ENCODE data around the gene TSPAN33.
A peak's percentile ranks its signal among the peaks of the same experiment; 100 is the strongest.

The TSPAN33 gene

DNA sequence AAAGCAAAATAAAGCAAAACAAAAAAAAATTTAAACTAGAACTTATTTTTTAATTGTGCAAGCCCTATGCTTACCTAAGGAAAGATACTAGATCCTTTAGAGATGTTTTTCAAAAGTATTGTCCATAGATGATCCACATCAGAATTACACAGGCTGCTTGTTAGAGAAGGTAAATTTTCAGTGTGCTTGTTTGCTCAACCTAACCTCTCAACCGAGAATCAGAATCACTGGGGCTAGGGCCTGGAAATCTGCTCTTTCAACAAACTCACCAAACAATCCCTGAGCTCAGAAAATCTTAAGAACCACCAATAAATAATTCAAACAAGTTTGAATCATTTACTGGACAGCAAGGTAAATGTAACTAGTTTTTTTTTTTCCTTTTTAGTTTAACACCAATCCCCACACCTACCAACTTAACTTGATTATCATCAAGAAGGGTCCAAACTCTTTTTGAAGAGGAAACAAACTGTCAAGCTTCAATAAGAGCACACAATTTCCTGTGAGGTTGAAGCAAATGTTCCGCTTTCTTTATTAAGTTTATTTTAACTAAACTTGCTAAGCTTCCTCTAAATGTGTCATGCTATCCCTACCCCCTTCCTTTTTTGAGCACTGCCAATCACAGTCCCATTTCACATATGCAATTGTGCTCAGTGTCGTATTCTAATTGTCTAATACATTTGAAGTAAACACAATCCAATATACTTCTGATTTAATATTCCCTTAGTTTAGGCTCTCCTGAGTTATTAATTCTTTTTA, 7.4 kb upstream of the TSPAN33 start:
- DNase-seq (ENCODE audit: low read depth in 2 of 2) = no peak

- no peak for DNase-seq (ENCODE audit: low read depth in 2 of 2)
Measured at GRCh38 chr7:129143724-129144094, 798 bp upstream of the TSPAN33 start.

DNA sequence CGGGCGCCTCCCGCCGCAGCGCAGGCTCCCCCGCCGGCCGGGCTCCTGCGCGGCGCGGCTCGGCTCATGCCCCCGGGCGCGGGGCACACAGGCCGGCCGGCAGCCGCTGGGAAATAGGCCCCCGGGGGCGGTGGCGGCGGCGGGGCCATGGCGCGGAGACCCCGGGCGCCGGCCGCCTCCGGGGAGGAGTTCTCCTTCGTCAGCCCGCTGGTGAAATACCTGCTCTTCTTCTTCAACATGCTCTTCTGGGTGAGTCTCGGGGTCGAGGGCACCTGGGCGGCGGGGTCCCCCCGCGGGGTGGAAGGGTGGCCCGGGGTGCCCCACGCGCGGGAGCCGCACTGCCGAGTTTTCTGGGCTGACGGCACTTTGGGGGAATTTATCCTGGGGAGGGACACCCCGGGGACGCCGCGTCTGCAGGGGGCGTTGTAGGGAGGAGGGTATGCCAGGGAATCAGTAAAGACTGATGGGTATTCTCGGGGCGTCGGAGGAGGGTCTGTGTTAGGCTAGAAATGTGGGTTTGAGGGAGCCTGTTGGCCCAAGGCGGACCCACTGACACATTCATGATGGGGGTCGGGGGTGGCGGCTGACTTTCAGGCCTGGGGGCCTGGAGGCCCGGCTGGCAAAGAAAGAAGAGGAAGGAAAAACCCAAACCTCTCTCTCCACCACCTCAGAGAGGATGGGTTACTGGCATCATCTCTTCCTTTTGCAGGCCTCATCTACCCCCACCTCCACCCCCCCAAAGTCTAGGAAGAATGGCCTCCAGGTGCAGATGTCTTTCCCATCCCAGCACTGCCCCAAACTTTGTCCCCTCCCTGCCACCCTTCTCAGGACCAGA, 544 bp downstream of the TSPAN33 start:
- DNase-seq (ENCODE audit: low read depth in 2 of 2) = no peak

DNA sequence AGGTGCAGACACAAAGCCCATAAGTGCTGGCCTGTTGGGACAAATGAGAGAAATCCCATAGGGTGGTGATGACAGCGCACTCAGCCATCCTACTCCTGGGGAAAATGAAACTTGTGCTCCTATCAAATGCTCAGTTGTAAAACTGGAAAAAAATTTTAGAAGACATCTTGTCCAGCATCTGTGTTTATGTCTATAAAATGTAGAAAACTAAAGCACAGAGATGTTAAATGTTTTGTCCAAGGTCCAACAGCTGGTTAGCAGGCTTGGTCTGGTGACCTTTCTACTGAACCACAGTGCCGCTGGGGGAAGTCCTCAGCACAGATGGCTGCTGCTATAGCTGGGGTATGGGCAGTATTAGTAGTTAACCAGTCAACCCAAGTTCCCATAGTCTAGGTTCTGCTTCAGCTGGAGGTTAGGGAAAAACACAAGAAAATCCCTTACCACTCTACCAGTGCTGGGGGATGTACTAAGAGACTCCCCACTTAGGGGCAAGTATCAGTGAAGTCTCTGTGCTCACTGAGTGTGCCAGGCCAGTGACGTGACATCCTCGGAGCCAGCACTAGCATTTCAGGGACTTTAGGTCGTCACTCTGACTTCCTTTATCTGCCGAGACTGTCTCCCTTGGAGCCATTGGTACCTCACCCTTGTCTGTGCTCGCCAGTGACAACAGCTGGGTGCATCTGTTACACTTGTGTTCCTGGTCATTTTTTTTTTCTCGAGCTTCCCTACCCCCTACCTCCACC, 1.9 kb downstream of the TSPAN33 start:
- no peak for DNase-seq (ENCODE audit: low read depth in 2 of 2)

GRCh38 chr7:129147731-129148130, 3.2 kb downstream of the TSPAN33 start:
- DNase-seq (ENCODE audit: low read depth in 2 of 2) = no peak

DNA sequence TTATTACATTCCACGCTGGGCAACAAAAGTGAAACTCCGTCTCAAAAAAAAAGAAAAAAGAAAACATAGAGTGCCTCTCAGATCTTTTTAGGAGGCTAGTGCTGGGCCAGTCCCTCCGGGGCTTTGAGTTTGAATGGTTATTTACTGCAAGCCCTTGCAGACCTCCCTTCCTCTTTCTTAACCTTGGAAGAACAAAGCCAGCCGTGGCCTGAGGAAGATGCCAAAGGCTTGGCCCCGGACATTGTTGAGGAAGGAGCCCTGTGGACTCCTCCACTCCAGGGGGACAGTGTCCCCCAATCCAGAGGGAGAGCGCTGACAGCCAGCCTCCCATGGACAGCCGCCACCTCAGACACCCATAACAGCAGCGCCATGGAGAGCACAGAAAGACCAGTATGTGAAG, 5.0 kb downstream of the TSPAN33 start:
- no peak for DNase-seq (ENCODE audit: low read depth in 2 of 2)

DNA sequence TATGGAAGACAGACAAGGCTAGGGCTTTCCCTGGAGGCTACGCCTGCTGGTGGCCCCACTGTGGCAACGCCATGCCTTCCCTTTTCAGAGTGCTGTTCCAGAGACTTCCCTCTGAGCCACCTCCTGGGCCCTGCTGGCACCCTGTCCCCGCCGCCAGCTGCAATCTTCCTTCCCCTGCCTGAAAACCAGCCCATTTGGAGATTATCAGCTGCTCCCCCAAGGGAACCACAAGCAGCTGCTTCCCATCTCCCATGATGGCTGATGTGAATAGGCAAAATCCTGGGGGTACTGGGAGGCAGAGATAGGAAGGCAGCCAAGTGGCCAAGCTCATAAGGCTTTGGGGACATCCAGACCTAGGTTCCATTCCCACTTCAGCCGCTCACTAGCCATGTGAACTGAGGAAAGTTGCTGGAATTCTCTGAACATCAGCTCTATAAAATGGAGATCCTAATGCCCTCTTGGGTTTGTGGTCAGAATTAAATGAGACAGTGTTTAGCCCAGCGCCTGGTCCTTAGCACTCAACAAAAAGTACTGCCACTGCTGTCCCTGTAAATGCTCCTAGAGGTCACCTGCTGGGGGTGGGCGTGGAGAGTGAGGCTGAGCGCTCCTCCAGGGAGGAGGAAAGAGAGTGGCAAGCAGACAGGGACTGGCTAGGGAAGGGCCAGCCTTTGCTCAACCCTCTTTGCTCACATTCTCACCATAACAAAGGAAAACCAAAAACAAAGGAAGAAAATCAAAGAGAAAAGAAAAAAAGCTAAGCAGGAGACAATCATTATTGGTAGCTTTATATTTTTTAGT, 5.9 kb downstream of the TSPAN33 start:
- DNase-seq (ENCODE audit: low read depth in 2 of 2) = no peak

- DNase-seq (ENCODE audit: low read depth in 2 of 2) = no peak
Measured at GRCh38 chr7:129157651-129158050, 13.1 kb downstream of the TSPAN33 start.

DNA sequence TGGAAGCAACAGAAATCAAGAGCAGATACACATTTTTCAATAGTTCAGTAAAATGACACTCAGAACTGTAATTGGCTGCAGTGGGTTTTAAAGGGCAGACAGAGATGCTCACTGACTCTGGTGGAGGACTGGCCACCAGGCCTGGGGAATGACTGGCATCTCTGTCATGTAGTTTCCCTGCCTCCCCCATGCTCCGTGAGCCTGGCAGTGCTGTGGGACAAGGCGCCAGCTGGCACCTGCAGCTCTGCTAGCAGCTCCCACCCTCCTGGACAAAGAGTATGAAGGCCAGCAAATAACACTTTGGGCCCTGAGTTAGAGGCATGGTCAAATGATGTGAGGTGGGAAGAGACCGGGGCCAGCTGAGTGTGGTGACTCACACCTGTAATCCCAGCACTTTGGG, 15.0 kb downstream of the TSPAN33 start:
- DNase-seq (ENCODE audit: low read depth in 2 of 2) = no peak

DNA sequence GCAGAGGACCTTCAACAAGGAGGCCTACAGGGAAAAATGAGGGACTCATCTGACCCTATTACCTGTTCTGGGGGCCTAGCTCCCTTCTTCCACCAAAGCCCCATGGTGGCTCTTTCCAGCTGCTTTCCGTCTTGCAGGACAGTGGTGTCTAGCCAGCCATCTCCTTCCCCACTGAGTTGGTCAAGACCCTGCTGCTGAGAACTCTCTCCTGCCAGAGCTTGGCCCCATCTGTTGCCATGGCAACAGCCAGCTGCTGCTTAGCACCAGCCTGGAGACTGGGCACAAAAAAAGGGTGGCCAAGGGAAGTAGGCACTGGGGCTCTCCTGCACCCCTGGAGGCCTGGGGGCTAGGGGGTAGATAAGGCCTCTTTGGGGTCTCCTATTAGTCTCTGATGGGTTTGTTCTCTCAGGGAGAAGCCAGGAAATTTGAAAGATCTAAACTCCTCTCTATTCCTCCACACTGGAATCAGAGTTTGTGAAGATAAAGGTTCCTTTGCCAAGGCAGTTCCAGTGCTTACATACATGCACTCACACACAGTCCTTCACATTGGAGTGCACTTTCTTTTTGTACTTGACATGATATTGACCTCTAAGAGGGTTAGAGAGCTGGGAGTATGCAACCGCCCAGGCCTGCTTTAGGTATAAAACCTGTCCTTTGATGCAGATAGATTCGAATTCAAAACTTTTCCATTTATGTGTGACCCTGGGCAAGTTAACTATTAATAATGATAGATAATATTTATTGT, 15.8 kb downstream of the TSPAN33 start:
- DNase-seq (ENCODE audit: low read depth in 2 of 2) = no peak

- no peak for DNase-seq (ENCODE audit: low read depth in 2 of 2)
Measured at GRCh38 chr7:129161524-129162225, 17.2 kb downstream of the TSPAN33 start.

DNA sequence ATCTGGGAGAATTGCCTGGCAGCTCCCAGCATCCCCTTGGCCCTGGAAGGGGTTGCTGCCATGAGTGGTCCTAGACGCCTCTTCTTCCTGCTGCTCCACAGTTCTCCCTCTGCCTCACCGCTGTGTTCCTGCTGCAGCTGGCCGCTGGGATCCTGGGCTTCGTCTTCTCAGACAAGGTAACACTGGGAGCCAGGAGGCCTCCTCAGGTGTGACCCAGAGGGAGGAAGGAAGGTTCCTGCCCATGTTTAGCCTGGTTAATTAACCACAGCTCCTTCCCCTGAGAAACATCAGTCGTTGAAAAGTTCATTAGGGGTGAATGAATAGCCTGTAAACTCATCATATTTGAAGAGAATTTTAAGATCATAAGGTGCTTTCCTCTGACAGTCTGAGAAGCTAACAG, 18.2 kb downstream of the TSPAN33 start:
- DNase-seq (ENCODE audit: low read depth in 2 of 2) = no peak

DNA sequence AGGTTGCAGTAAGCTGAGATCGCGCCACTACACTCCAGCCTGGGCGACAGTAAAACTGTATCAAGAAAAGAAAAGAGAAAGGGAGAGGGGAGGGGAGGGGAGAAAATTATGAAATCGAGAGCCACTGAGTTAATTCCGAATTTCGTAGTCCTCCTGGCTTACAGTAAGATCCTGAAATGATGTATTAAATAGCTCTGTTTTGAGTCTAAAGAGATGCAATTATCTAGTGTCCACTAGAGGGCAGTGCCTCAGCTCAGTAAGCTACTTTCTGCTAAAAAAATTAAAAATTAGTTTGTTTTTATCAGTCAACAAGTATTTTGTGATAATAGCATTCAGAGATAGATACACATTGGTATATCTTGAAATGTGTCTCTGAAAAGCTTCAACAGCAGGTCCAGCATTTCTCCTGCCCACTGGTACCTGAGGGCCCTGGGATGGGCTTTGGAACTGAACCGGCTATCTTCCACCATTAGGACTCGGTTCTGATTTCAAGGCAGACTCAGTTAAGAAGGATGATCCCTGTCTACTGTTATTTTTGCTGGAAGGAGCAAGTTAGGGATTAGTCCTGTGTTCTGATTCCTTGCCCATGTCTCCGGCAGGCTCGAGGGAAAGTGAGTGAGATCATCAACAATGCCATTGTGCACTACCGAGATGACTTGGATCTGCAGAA, 19.5 kb downstream of the TSPAN33 start:
- DNase-seq (ENCODE audit: low read depth in 2 of 2) = no peak

DNA sequence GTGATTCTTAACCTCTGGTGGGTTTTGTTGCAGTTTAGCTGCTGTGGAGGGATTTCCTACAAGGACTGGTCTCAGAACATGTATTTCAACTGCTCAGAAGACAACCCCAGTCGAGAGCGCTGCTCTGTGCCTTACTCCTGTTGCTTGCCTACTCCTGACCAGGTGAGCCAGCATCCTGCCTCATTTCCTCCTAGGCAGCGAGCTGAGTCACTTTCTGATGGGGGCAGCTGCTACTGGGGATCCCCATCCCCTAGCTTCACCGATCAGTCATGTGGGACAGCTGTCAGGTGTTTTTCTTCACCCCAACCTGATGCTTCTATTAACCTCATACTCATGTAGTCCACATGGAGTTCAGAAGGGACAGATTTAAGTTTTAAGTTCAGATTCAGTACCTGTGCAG, 22.2 kb downstream of the TSPAN33 start:
- DNase-seq (ENCODE audit: low read depth in 2 of 2) = no peak

DNA sequence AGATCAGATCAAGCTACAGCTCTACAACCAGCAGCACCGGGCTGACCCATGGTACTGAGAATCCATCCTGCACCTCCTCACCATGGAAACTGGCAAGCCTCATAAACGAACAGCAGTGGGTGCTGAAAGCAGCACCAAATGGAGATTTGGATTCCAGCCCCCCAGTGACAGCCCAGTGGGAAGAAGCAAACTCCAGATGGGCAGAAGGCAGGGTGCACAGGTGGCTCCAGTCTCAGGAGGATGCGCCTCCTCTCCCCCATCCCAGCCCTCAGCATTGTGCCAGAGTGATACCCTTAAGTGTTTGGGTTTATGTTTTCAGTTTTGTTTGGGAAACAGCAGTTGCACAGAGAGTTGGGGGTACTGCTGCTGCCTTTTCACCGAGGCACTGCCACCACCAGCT, 23.3 kb downstream of the TSPAN33 start:
- no peak for DNase-seq (ENCODE audit: low read depth in 2 of 2)

DNA sequence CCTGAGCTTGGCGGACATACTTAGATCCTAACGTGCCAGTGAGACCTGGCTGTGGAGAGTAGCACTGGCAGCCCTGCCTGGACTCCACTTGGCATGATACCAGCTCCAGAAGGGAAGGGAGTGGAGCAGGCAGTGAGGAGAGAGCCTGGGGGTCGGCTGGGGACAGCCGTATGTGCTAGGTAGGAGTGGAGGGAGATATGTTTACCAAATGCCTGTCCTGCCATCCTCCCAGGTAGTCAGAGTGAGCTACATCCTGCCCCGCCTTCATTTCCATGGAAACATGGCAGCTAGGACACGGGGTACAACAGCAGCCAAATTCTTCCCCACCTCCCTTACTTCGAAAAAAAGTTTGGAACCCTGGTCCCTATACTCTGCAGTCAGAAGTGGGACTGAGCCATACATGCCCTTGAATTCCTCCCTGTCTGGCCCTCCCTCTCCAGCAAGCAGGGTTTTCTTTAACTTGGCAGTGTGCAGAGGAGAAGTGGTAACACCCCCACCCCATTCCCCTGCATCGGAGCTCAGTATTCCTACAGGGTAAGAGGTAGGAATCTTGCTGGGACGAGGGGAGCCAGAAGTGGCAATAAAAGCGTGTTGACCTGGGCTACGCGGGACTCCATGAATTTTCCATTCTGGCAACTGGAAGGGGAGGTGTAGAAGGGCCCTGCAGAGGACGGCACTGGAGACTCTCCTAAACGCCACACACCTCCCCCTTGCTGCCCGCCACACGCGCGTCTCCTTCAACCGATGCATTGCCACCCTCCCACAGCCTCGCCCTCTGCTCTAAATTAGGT, 23.9 kb downstream of the TSPAN33 start:
- DNase-seq (ENCODE audit: low read depth in 2 of 2) = no peak

DNA sequence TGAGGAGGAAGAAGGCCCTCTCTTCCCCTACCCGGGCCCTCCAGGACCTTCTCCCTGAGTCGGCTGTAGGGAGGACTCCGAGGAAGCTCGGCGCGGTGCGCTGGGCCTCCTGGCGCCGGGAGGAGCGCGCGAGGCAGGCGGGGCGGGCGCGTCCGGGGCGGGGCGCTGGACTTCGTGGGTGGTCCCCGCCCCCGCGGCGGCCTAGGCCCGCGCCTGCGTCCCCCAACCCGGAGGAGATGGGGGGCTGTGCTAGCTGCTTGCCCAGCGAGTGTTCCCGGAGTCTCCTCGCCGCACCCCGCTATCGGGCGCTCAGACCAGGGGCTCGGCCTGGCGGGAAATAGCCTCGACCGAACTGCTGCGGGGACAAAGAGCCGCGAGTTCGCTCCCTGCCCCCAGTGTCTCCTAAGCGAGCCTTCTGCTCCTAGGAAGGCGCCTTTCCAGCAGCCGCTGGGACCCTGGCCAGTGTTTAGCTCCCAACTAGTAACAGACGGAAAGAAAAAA, 24.7 kb downstream of the TSPAN33 start:
- peak in 1 of 2 donors; percentile 20 for DNase-seq (ENCODE audit: low read depth in 2 of 2)

- DNase-seq (ENCODE audit: low read depth in 2 of 2) = no peak
Measured at GRCh38 chr7:129169686-129170440, 25.4 kb downstream of the TSPAN33 start.
